ENCODE measurements around the gene PDZD2.

Gene PDZD2

GRCh38 chr5:32089146-32090000 is 450.4 kb downstream of the PDZD2 start:
- Histone ChIP-seq H3K4me1 (ENCODE audit: control insufficient read depth in 1 of 2, insufficient read depth in 2 of 2, low read length in 2 of 2) (no peaks in the 10 kb centered on the region), H3K9me3 (ENCODE audit: control insufficient read depth in 1 of 2, low read length in 2 of 2) (no peaks in the 10 kb centered on the region), H3K27ac (ENCODE audit: low read length) (no peak overlapping the region), H3K36me3 (ENCODE audit: control insufficient read depth in 1 of 2, insufficient read depth in 2 of 2, low read length in 2 of 2) (peaks cover 0 to 8% of the 10 kb centered on the region in 2 donors), H3K4me3 (ENCODE audit: low read depth in 1 of 2, low read length in 2 of 2) (no peak overlapping the region), H3K27me3 (ENCODE audit: low read depth, low read length) (no peaks in the 10 kb centered on the region)

- no peak overlapping the region for H3K27ac ChIP-seq (ENCODE audit: low read length)
- no peak overlapping the region for H3K4me3 ChIP-seq (ENCODE audit: low read depth in 1 of 2, low read length in 2 of 2)
- H3K27me3 ChIP-seq (ENCODE audit: low read depth, low read length) = no peaks in the 10 kb centered on the region
- no peaks in the 10 kb centered on the region for H3K9me3 ChIP-seq (ENCODE audit: control insufficient read depth in 1 of 2, low read length in 2 of 2)
- H3K4me1 ChIP-seq (ENCODE audit: control insufficient read depth in 1 of 2, insufficient read depth in 2 of 2, low read length in 2 of 2) = no peaks in the 10 kb centered on the region
- peaks cover 0 to 8% of the 10 kb centered on the region in 2 donors for H3K36me3 ChIP-seq (ENCODE audit: control insufficient read depth in 1 of 2, insufficient read depth in 2 of 2, low read length in 2 of 2)
These were observed 451.3 kb downstream of the PDZD2 start for GRCh38 chr5:32090026-32090754.

- Histone ChIP-seq H3K9me3 (ENCODE audit: control insufficient read depth in 1 of 2, low read length in 2 of 2) (no peaks in the 10 kb centered on the region), H3K4me1 (ENCODE audit: control insufficient read depth in 1 of 2, insufficient read depth in 2 of 2, low read length in 2 of 2) (peaks cover 0 to 5% of the 10 kb centered on the region in 2 donors), H3K36me3 (ENCODE audit: control insufficient read depth in 1 of 2, insufficient read depth in 2 of 2, low read length in 2 of 2) (peaks cover 0 to 8% of the 10 kb centered on the region in 2 donors), H3K27ac (ENCODE audit: low read length) (no peak overlapping the region), H3K27me3 (ENCODE audit: low read depth, low read length) (no peaks in the 10 kb centered on the region), H3K4me3 (ENCODE audit: low read depth in 1 of 2, low read length in 2 of 2) (no peak overlapping the region)
These were observed 451.8 kb downstream of the PDZD2 start for GRCh38 chr5:32090755-32091128.

GRCh38 chr5:32092938-32093812 is 454.2 kb downstream of the PDZD2 start:
- Histone ChIP-seq H3K9me3 (ENCODE audit: control insufficient read depth in 1 of 2, low read length in 2 of 2) (no peaks in the 10 kb centered on the region), H3K36me3 (ENCODE audit: control insufficient read depth in 1 of 2, insufficient read depth in 2 of 2, low read length in 2 of 2) (peaks cover 0 to 2% of the 10 kb centered on the region in 2 donors), H3K4me3 (ENCODE audit: low read depth in 1 of 2, low read length in 2 of 2) (no peak overlapping the region), H3K27ac (ENCODE audit: low read length) (no peak overlapping the region), H3K27me3 (ENCODE audit: low read depth, low read length) (no peaks in the 10 kb centered on the region), H3K4me1 (ENCODE audit: control insufficient read depth in 1 of 2, insufficient read depth in 2 of 2, low read length in 2 of 2) (peaks cover 0 to 5% of the 10 kb centered on the region in 2 donors)

GRCh38 chr5:32094691-32095090 is 455.8 kb downstream of the PDZD2 start:
- H3K4me1 ChIP-seq (ENCODE audit: control insufficient read depth in 1 of 2, insufficient read depth in 2 of 2, low read length in 2 of 2) = peaks cover 0 to 14% of the 10 kb centered on the region in 2 donors
- H3K4me3 ChIP-seq (ENCODE audit: low read depth in 1 of 2, low read length in 2 of 2) = no peak overlapping the region
- H3K27ac ChIP-seq (ENCODE audit: low read length) = no peak overlapping the region
- H3K9me3 ChIP-seq (ENCODE audit: control insufficient read depth in 1 of 2, low read length in 2 of 2) = no peaks in the 10 kb centered on the region
- no peaks in the 10 kb centered on the region for H3K36me3 ChIP-seq (ENCODE audit: control insufficient read depth in 1 of 2, insufficient read depth in 2 of 2, low read length in 2 of 2)
- no peaks in the 10 kb centered on the region for H3K27me3 ChIP-seq (ENCODE audit: low read depth, low read length)

- H3K27me3 ChIP-seq (ENCODE audit: low read depth, low read length) = no peaks in the 10 kb centered on the region
- H3K36me3 ChIP-seq (ENCODE audit: control insufficient read depth in 1 of 2, insufficient read depth in 2 of 2, low read length in 2 of 2) = no peaks in the 10 kb centered on the region
- no peak overlapping the region for H3K4me3 ChIP-seq (ENCODE audit: low read depth in 1 of 2, low read length in 2 of 2)
- H3K9me3 ChIP-seq (ENCODE audit: control insufficient read depth in 1 of 2, low read length in 2 of 2) = no peaks in the 10 kb centered on the region
- H3K27ac ChIP-seq (ENCODE audit: low read length) = no peak overlapping the region
- peaks cover 0 to 20% of the 10 kb centered on the region in 2 donors for H3K4me1 ChIP-seq (ENCODE audit: control insufficient read depth in 1 of 2, insufficient read depth in 2 of 2, low read length in 2 of 2)
These were observed 456.3 kb downstream of the PDZD2 start for GRCh38 chr5:32095261-32095671.

GRCh38 chr5:32096891-32097595 is 458.1 kb downstream of the PDZD2 start:
- no peak overlapping the region for H3K4me3 ChIP-seq (ENCODE audit: low read depth in 1 of 2, low read length in 2 of 2)
- H3K27ac ChIP-seq (ENCODE audit: low read length) = no peak overlapping the region
- H3K9me3 ChIP-seq (ENCODE audit: control insufficient read depth in 1 of 2, low read length in 2 of 2) = no peaks in the 10 kb centered on the region
- peaks cover 0 to 24% of the 10 kb centered on the region in 2 donors for H3K4me1 ChIP-seq (ENCODE audit: control insufficient read depth in 1 of 2, insufficient read depth in 2 of 2, low read length in 2 of 2)
- H3K36me3 ChIP-seq (ENCODE audit: control insufficient read depth in 1 of 2, insufficient read depth in 2 of 2, low read length in 2 of 2) = peaks cover 12 to 13% of the 10 kb centered on the region in 2 donors
- no peaks in the 10 kb centered on the region for H3K27me3 ChIP-seq (ENCODE audit: low read depth, low read length)

GRCh38 chr5:32098291-32098690 is 459.4 kb downstream of the PDZD2 start:
- Histone ChIP-seq H3K4me3 (ENCODE audit: low read depth in 1 of 2, low read length in 2 of 2) (no peak overlapping the region), H3K27me3 (ENCODE audit: low read depth, low read length) (no peaks in the 10 kb centered on the region), H3K27ac (ENCODE audit: low read length) (peak overlapping the region; percentile 1), H3K36me3 (ENCODE audit: control insufficient read depth in 1 of 2, insufficient read depth in 2 of 2, low read length in 2 of 2) (peaks cover 16 to 23% of the 10 kb centered on the region in 2 donors), H3K4me1 (ENCODE audit: control insufficient read depth in 1 of 2, insufficient read depth in 2 of 2, low read length in 2 of 2) (peaks cover 0 to 24% of the 10 kb centered on the region in 2 donors), H3K9me3 (ENCODE audit: control insufficient read depth in 1 of 2, low read length in 2 of 2) (no peaks in the 10 kb centered on the region)

GRCh38 chr5:32098890-32099310 is 460.0 kb downstream of the PDZD2 start:
- Histone ChIP-seq H3K4me1 (ENCODE audit: control insufficient read depth in 1 of 2, insufficient read depth in 2 of 2, low read length in 2 of 2) (peaks cover 0 to 24% of the 10 kb centered on the region in 2 donors), H3K27ac (ENCODE audit: low read length) (peak overlapping the region; percentile 1), H3K36me3 (ENCODE audit: control insufficient read depth in 1 of 2, insufficient read depth in 2 of 2, low read length in 2 of 2) (peaks cover 22 to 29% of the 10 kb centered on the region in 2 donors), H3K27me3 (ENCODE audit: low read depth, low read length) (no peaks in the 10 kb centered on the region), H3K9me3 (ENCODE audit: control insufficient read depth in 1 of 2, low read length in 2 of 2) (no peaks in the 10 kb centered on the region), H3K4me3 (ENCODE audit: low read depth in 1 of 2, low read length in 2 of 2) (no peak overlapping the region)

GRCh38 chr5:32099486-32100035 is 460.6 kb downstream of the PDZD2 start:
- Histone ChIP-seq H3K9me3 (ENCODE audit: control insufficient read depth in 1 of 2, low read length in 2 of 2) (no peaks in the 10 kb centered on the region), H3K36me3 (ENCODE audit: control insufficient read depth in 1 of 2, insufficient read depth in 2 of 2, low read length in 2 of 2) (peaks cover 26 to 30% of the 10 kb centered on the region in 2 donors), H3K4me3 (ENCODE audit: low read depth in 1 of 2, low read length in 2 of 2) (no peak overlapping the region), H3K4me1 (ENCODE audit: control insufficient read depth in 1 of 2, insufficient read depth in 2 of 2, low read length in 2 of 2) (peaks cover 0 to 24% of the 10 kb centered on the region in 2 donors), H3K27me3 (ENCODE audit: low read depth, low read length) (no peaks in the 10 kb centered on the region), H3K27ac (ENCODE audit: low read length) (peak overlapping the region; percentile 1)

Measured in muscle layer of duodenum (tissue), 2 donors.